Suppressor macrophage treated with lipopolysaccharide for 4 hours (primary cell): ENCODE measurements around the gene TMEM135.

Source experiments
- DNase-seq: peaks from one replicate; pipeline ENCODE4 v3.0.0-alpha.2; 2020

The TMEM135 gene

GRCh38 chr11:87366763-87367405 lies 329.1 kb downstream of the TMEM135 start:
- no peak for DNase-seq

- no peak for DNase-seq
Observed at GRCh38 chr11:87368151-87368550, 330.4 kb downstream of the TMEM135 start.

DNA sequence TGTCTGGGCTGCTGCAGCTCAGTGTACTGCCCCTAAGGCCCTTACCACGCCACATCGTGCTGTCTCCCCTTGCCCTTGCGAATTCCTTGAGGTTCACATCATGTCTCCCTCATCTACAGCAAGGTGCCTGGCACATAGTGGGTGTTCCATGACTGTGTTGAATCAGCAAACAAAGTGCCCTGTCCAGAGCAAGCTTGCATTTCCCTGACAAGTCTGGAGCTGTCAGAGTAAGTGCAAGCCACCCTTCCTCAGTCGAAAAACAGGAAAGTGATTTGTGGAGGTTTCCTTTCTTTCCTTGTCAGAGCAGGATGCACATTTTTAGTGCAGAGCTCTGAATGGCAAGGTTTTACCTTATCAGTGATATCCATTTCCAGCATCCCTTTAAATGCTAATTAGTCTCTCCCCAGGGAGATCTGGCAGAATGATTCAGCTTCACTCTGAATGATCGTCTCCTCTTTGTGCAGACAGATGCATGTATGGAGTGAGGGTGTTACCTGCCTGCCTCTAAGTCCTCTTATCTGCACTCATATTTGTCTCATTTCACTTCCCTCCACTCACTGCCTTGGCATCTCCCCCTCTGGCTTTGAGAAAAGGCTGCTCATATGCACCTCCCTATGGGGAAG lies 331.2 kb downstream of the TMEM135 start:
- DNase-seq: no peak

DNA sequence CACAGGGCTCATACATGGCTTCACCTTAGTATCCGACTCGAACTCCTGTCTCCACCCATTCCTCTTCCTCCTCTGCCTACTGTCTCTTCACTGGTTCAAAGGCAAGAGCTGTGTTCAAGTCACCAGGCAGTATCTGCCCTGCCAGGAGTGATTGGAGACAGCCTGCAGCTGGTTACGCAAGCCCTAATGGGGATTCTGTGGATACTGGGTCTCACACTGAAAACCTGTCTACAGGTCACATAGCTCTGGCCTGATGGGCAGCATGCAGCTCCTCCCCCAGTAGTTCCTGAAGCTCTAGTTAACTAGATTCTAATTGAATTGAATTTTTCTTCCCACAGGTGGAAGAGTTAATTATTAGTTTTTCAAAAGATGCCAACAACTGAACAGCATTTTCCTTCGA lies 332.2 kb downstream of the TMEM135 start:
- DNase-seq: no peak

DNA sequence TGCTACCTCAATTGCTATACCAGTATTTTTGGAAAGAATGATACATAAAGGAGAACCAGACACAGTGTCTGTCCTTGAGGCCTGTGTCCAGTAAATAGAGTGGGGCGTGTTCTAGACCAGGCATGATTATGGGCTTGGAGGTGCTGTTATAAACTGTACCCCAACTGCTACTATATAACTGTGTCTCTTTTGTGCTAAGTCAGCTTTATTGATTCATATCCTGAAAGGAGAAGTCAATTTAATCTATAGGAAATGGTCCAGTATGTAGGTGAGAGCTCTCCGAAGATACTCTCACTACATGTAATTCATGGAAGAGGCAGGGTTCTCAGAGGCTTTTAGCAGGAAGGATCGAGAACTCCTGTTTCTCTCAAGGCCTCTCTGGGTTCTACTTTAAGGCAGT lies 334.3 kb downstream of the TMEM135 start:
- no peak for DNase-seq
